Measurements from ENCODE around the gene PPP1R8.

- TF ChIP-seq EGR1 (IDR thresholded peaks at IDR 0.05; ENCODE audit: low read depth in 2 of 2), result no peak
- TF ChIP-seq, protein P1, sequence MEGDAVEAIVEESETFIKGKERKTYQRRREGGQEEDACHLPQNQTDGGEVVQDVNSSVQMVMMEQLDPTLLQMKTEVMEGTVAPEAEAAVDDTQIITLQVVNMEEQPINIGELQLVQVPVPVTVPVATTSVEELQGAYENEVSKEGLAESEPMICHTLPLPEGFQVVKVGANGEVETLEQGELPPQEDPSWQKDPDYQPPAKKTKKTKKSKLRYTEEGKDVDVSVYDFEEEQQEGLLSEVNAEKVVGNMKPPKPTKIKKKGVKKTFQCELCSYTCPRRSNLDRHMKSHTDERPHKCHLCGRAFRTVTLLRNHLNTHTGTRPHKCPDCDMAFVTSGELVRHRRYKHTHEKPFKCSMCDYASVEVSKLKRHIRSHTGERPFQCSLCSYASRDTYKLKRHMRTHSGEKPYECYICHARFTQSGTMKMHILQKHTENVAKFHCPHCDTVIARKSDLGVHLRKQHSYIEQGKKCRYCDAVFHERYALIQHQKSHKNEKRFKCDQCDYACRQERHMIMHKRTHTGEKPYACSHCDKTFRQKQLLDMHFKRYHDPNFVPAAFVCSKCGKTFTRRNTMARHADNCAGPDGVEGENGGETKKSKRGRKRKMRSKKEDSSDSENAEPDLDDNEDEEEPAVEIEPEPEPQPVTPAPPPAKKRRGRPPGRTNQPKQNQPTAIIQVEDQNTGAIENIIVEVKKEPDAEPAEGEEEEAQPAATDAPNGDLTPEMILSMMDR (IDR thresholded peaks at IDR 0.05; ENCODE audit: low read depth, low read length, missing input control), result no peak
- TF ChIP-seq RAD21 (IDR thresholded peaks at IDR 0.05), result no peak
- TF ChIP-seq SP1 (IDR thresholded peaks at IDR 0.05), result no peak
- TF ChIP-seq TAF1 (conservative IDR thresholded peaks at IDR 0.05), result no peak
Observed at GRCh38 chr1:27882543-27882903, 51.9 kb downstream of the PPP1R8 start.
